Measurements from ENCODE around the gene TFCP2L1.

The TFCP2L1 gene

DNA sequence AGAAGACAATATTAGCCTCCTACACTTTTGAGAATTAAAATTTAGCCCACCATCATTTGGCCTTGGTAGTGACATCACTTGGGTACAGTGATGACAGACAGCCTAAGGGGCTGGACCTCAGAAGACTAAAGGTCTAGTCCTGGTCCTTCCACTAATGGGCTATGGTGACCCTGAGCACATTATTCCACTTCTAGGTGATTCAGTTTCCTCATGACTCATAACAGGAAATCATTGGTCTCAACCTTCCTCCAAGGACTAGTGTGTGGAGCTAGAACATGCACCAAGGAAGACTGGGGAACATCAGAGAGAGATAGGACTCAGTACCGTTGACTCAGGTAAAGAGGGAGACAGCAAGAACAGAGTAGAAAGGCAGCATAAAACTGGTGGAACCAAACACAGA, 64.0 kb downstream of the TFCP2L1 start:
- POLR2A ChIA-PET: no interaction called here
- no peak for DNase-seq (ENCODE audit: extremely low spot score)
- TF ChIP-seq FOXA1 (IDR thresholded peaks at IDR 0.05) (no peak), FOXK2 (IDR thresholded peaks at IDR 0.05) (no peak), ELF4 (IDR thresholded peaks at IDR 0.05) (no peak), FOXM1 (IDR thresholded peaks at IDR 0.05; ENCODE audit: borderline replicate concordance) (no peak), LEF1 (IDR thresholded peaks at IDR 0.05; ENCODE audit: borderline replicate concordance) (no peak), ARNT (IDR thresholded peaks at IDR 0.05) (no peak), ZNF384 (IDR thresholded peaks at IDR 0.05) (no peak)
- CTCF ChIA-PET: no interaction called here

DNA sequence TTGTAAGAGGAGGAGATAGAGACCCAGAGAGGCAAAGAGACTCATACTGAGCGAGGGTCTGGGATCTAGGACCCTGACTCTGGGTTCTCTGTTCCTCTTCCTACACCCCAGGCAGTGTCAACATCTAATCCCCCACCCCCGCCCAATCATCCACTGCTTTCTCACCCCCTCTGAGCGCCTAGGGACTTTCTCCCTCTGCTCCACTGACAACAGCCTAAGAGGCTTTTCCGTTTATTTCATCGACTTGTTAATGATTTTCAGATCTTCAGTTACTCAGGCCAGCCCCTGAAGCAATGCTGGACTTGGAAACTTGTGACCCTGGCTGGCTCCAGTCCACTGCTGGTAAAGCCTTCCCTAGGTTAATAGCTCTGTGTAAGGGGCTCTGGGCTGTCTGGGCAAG, 65.1 kb downstream of the TFCP2L1 start:
- ChIA-PET CTCF (no interaction called here), POLR2A (no interaction called here)
- TF ChIP-seq SP1 (IDR thresholded peaks at IDR 0.05): no peak
- no peak for TF ChIP-seq SUZ12 (IDR thresholded peaks at IDR 0.05)
- TF ChIP-seq FOXK2 (IDR thresholded peaks at IDR 0.05): no peak
- no peak for TF ChIP-seq BHLHE40 (IDR thresholded peaks at IDR 0.05; ENCODE audit: borderline replicate concordance)
- TF ChIP-seq L3MBTL2 (conservative IDR thresholded peaks at IDR 0.05): no peak
- no peak for TF ChIP-seq FOXA1 (IDR thresholded peaks at IDR 0.05)
- TF ChIP-seq NFRKB (IDR thresholded peaks at IDR 0.05): no peak
- TF ChIP-seq, protein P1, sequence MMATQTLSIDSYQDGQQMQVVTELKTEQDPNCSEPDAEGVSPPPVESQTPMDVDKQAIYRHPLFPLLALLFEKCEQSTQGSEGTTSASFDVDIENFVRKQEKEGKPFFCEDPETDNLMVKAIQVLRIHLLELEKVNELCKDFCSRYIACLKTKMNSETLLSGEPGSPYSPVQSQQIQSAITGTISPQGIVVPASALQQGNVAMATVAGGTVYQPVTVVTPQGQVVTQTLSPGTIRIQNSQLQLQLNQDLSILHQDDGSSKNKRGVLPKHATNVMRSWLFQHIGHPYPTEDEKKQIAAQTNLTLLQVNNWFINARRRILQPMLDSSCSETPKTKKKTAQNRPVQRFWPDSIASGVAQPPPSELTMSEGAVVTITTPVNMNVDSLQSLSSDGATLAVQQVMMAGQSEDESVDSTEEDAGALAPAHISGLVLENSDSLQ (IDR thresholded peaks at IDR 0.05): no peak
- DNase-seq (ENCODE audit: extremely low spot score): no peak

DNA sequence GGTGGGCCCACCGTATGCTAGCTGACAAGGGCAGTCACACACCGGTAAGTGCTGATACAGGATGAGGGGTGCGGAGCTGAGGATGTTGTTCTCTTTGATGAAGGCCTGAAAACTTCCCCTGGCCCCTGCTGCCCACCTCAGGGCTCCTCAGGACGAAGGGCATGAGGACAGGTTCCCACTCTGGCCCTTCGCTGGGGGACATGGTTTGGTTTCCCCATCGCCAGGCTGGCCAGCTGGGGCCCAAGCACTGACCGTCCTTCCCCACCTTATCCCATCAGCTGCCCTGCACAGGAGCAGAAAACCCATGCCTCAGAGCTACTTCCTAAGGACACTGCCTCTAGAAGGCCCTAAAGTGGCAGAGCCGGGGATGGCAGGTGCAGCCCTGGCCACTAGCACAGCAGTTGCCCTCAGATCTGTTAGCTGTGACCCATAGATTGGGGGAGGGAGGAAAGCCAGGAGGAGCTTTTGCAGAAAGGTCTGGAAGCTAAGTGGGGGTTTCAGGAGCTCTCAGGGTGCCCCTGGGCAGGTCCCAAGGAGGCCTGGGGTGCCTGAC, 66.5 kb downstream of the TFCP2L1 start:
- TF ChIP-seq TARDBP (IDR thresholded peaks at IDR 0.05) (no peak), LEF1 (IDR thresholded peaks at IDR 0.05; ENCODE audit: borderline replicate concordance) (no peak), ARNT (IDR thresholded peaks at IDR 0.05) (no peak), FOXM1 (IDR thresholded peaks at IDR 0.05; ENCODE audit: borderline replicate concordance) (no peak), SUZ12 (IDR thresholded peaks at IDR 0.05) (no peak), HDGF (IDR thresholded peaks at IDR 0.05; ENCODE audit: borderline replicate concordance) (no peak), ZNF384 (IDR thresholded peaks at IDR 0.05) (no peak), NFRKB (IDR thresholded peaks at IDR 0.05) (no peak), FOXK2 (IDR thresholded peaks at IDR 0.05) (no peak), SP1 (IDR thresholded peaks at IDR 0.05) (no peak), L3MBTL2 (conservative IDR thresholded peaks at IDR 0.05) (no peak), ELF4 (IDR thresholded peaks at IDR 0.05) (no peak), CTBP1 (IDR thresholded peaks at IDR 0.05; ENCODE audit: borderline replicate concordance) (no peak), BHLHE40 (IDR thresholded peaks at IDR 0.05; ENCODE audit: borderline replicate concordance) (no peak), FOXA1 (IDR thresholded peaks at IDR 0.05) (no peak)
- TF ChIP-seq, protein P1 (IDR thresholded peaks at IDR 0.05): no peak
- no peak for DNase-seq (ENCODE audit: extremely low spot score)
- POLR2A ChIA-PET: no interaction called here
- CTCF ChIA-PET: interaction anchor here (1.1 kb wide), 1 partner anchor 90 kb away, joined by 3 read pairs; no protein-coding TSS in a partner anchor

DNA sequence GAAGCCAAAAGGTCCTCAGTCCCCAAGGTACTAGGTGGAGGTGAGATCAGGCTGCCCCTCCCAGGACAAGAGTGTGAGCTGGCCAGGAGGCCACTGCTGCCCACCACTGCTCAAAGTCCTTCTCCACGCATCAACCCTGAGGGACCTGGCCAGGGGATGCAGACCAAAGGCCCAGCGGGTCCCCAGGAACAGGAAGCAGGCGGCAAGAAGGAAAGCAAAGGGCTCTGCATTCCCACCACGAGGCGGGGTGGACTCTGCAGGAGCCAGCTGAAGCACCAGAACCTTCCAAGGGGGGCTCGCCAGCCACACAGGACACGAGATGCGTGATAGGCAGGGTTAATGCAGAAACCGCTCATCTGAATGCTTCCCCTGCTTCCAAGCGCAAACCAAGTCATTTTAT, 67.4 kb downstream of the TFCP2L1 start:
- POLR2A ChIA-PET: no interaction called here
- no peak for DNase-seq (ENCODE audit: extremely low spot score)
- no peak for TF ChIP-seq CTBP1 (IDR thresholded peaks at IDR 0.05; ENCODE audit: borderline replicate concordance)
- no peak for TF ChIP-seq FOXA1 (IDR thresholded peaks at IDR 0.05)
- no peak for TF ChIP-seq ARNT (IDR thresholded peaks at IDR 0.05)
- no peak for TF ChIP-seq BHLHE40 (IDR thresholded peaks at IDR 0.05; ENCODE audit: borderline replicate concordance)
- TF ChIP-seq LEF1 (IDR thresholded peaks at IDR 0.05; ENCODE audit: borderline replicate concordance): no peak
- no peak for TF ChIP-seq ZNF384 (IDR thresholded peaks at IDR 0.05)
- no peak for TF ChIP-seq FOXK2 (IDR thresholded peaks at IDR 0.05)
- no peak for TF ChIP-seq SUZ12 (IDR thresholded peaks at IDR 0.05)
- no peak for TF ChIP-seq HDGF (IDR thresholded peaks at IDR 0.05; ENCODE audit: borderline replicate concordance)
- CTCF ChIA-PET: no interaction called here

DNA sequence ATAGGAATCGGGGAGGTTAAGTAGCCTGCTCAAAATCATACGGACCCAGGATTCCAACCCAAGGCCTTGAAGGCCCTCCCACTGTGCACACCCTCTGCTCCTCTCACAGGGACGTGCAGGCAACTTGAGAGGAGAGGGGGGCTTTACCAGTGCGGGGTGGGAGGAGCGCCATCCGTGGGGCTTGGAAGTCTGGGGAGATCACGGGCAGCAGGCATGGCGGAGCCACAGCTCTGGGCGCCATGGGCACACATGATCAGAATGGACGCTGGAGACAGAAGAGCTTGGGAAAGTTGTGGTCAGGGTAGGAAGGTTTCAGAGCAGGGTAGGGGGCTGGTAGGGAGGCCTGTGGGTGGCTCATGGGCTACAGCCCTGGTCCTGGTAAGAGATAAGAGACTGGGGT, 70.7 kb downstream of the TFCP2L1 start:
- ChIA-PET CTCF (no interaction called here), POLR2A (no interaction called here)
- TF ChIP-seq ARNT (IDR thresholded peaks at IDR 0.05): no peak
- TF ChIP-seq FOXA1 (IDR thresholded peaks at IDR 0.05): no peak
- TF ChIP-seq LEF1 (IDR thresholded peaks at IDR 0.05; ENCODE audit: borderline replicate concordance): no peak
- no peak for TF ChIP-seq ELF4 (IDR thresholded peaks at IDR 0.05)
- no peak for TF ChIP-seq SUZ12 (IDR thresholded peaks at IDR 0.05)
- TF ChIP-seq TARDBP (IDR thresholded peaks at IDR 0.05): no peak
- no peak for TF ChIP-seq SP1 (IDR thresholded peaks at IDR 0.05)
- no peak for TF ChIP-seq BHLHE40 (IDR thresholded peaks at IDR 0.05; ENCODE audit: borderline replicate concordance)
- TF ChIP-seq, protein P1 (IDR thresholded peaks at IDR 0.05): no peak
- TF ChIP-seq CTBP1 (IDR thresholded peaks at IDR 0.05; ENCODE audit: borderline replicate concordance): no peak
- no peak for TF ChIP-seq FOXK2 (IDR thresholded peaks at IDR 0.05)
- DNase-seq (ENCODE audit: extremely low spot score): no peak

DNA sequence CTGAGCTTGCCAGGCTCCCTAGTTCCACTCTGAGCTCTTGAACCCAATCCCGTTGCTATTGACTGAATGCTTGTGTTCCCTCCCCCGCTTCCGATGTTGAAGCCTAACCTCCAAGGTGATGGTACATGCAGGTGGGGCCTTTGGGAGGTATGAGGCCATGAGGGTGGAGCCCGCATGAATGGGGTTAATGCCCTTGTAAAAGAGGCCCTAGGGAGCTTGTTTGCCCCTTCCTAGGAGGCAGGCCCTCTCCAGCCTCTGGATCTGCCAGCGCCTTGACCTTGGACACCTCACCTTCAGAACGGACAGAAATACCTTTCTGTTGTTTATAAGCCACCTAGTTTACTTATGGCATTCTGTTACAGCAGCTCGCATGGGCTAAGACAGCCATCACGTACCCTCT, 71.6 kb downstream of the TFCP2L1 start:
- ChIA-PET CTCF (interaction anchor here (1.0 kb wide), 1 partner anchor 21 kb away, joined by 3 read pairs; no protein-coding TSS in a partner anchor), POLR2A (no interaction called here)
- TF ChIP-seq LEF1 (IDR thresholded peaks at IDR 0.05; ENCODE audit: borderline replicate concordance) (no peak), CTBP1 (IDR thresholded peaks at IDR 0.05; ENCODE audit: borderline replicate concordance) (no peak), NFRKB (IDR thresholded peaks at IDR 0.05) (no peak), BHLHE40 (IDR thresholded peaks at IDR 0.05; ENCODE audit: borderline replicate concordance) (no peak), L3MBTL2 (conservative IDR thresholded peaks at IDR 0.05) (no peak), ARNT (IDR thresholded peaks at IDR 0.05) (no peak), FOXK2 (IDR thresholded peaks at IDR 0.05) (no peak), ZNF384 (IDR thresholded peaks at IDR 0.05) (no peak), HDGF (IDR thresholded peaks at IDR 0.05; ENCODE audit: borderline replicate concordance) (no peak)
- TF ChIP-seq, protein P1 (IDR thresholded peaks at IDR 0.05): no peak
- DNase-seq (ENCODE audit: extremely low spot score): no peak
